HEK293 (cell line): Measurements from ENCODE around the gene KIF26B.

Experiments
- FEZF1 ChIP-seq: fragments of 450-650 bp; formaldehyde crosslinking; IDR thresholded peaks from 2 replicates; pipeline ENCODE4 v1.5.1; 2016; ENCODE audit warnings: missing biosample characterization, missing genetic modification characterization
- KLF16 ChIP-seq: fragments of 450-650 bp; formaldehyde crosslinking; IDR thresholded peaks from 2 replicates; pipeline ENCODE4 v1.5.1; 2017; ENCODE audit warnings: missing biosample characterization, missing genetic modification characterization
- YY1 ChIP-seq: fragments of 450-650 bp; formaldehyde crosslinking; IDR thresholded peaks from 2 replicates; pipeline ENCODE4 v1.5.1; 2018; ENCODE audit warnings: missing biosample characterization, missing genetic modification characterization
- ZNF292 ChIP-seq: fragments of 450-650 bp; formaldehyde crosslinking; IDR thresholded peaks from 2 replicates; pipeline ENCODE4 v1.5.1; 2016; ENCODE audit warnings: low read depth, missing biosample characterization, missing genetic modification characterization, borderline replicate concordance
- TF ChIP-seq, protein P1 (sequence below): fragments of 450-650 bp; formaldehyde crosslinking; IDR thresholded peaks from 2 replicates; pipeline ENCODE4 v1.5.1; 2017; ENCODE audit warnings: missing biosample characterization, mild to moderate bottlenecking, missing genetic modification characterization, moderate library complexity
- TF ChIP-seq, protein P2 (sequence below): fragments of 450-650 bp; formaldehyde crosslinking; IDR thresholded peaks from 2 replicates; pipeline ENCODE4 v1.5.1; 2017; ENCODE audit warnings: missing biosample characterization, missing genetic modification characterization
- TF ChIP-seq, protein P3 (sequence below): fragments of 450-650 bp; formaldehyde crosslinking; IDR thresholded peaks from 2 replicates; pipeline ENCODE4 v1.5.1; 2016; ENCODE audit warnings: missing biosample characterization, missing genetic modification characterization

- TF ChIP-seq YY1 (tag by site-specific recombination): no peak
- no peak for TF ChIP-seq FEZF1 (tag by site-specific recombination)
- TF ChIP-seq, protein P1, sequence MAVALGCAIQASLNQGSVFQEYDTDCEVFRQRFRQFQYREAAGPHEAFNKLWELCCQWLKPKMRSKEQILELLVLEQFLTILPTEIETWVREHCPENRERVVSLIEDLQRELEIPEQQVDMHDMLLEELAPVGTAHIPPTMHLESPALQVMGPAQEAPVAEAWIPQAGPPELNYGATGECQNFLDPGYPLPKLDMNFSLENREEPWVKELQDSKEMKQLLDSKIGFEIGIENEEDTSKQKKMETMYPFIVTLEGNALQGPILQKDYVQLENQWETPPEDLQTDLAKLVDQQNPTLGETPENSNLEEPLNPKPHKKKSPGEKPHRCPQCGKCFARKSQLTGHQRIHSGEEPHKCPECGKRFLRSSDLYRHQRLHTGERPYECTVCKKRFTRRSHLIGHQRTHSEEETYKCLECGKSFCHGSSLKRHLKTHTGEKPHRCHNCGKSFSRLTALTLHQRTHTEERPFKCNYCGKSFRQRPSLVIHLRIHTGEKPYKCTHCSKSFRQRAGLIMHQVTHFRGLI (tag by site-specific recombination): no peak
- TF ChIP-seq, protein P2, sequence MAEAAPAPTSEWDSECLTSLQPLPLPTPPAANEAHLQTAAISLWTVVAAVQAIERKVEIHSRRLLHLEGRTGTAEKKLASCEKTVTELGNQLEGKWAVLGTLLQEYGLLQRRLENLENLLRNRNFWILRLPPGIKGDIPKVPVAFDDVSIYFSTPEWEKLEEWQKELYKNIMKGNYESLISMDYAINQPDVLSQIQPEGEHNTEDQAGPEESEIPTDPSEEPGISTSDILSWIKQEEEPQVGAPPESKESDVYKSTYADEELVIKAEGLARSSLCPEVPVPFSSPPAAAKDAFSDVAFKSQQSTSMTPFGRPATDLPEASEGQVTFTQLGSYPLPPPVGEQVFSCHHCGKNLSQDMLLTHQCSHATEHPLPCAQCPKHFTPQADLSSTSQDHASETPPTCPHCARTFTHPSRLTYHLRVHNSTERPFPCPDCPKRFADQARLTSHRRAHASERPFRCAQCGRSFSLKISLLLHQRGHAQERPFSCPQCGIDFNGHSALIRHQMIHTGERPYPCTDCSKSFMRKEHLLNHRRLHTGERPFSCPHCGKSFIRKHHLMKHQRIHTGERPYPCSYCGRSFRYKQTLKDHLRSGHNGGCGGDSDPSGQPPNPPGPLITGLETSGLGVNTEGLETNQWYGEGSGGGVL (tag by site-specific recombination): no peak
- TF ChIP-seq, protein P3, sequence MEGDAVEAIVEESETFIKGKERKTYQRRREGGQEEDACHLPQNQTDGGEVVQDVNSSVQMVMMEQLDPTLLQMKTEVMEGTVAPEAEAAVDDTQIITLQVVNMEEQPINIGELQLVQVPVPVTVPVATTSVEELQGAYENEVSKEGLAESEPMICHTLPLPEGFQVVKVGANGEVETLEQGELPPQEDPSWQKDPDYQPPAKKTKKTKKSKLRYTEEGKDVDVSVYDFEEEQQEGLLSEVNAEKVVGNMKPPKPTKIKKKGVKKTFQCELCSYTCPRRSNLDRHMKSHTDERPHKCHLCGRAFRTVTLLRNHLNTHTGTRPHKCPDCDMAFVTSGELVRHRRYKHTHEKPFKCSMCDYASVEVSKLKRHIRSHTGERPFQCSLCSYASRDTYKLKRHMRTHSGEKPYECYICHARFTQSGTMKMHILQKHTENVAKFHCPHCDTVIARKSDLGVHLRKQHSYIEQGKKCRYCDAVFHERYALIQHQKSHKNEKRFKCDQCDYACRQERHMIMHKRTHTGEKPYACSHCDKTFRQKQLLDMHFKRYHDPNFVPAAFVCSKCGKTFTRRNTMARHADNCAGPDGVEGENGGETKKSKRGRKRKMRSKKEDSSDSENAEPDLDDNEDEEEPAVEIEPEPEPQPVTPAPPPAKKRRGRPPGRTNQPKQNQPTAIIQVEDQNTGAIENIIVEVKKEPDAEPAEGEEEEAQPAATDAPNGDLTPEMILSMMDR (tag by site-specific recombination): no peak
- no peak for TF ChIP-seq KLF16 (tag by site-specific recombination)
- no peak for TF ChIP-seq ZNF292 (tag by site-specific recombination)
These were observed 109.4 kb downstream of the KIF26B start for GRCh38 chr1:245264226-245264625.
